ENCODE data around the gene GLYR1.

GLYR1 gene

DNA sequence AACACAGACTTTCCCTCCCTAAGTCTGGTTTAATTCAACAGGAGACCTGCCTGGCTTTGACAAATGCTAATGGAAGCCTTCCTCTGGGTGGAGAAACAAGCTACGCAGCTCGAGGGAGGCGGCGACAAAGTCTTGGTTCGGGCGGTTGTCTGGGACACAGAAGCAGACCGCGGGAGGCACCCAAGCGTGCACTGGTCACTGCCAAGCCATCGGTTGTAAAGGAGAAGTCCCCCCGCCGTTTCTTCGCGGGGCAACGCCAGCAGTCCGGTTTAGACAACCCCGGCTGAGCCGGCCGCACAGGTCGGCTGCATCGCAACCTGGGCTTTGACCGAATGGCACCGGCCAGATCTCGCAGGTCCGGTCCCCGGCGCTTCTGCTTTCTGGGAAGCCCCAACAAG, 586 bp downstream of the GLYR1 start:
- DNase-seq, result no peak

- no peak for DNase-seq
Observed at GRCh38 chr16:4840984-4841383, 6.1 kb downstream of the GLYR1 start.

DNA sequence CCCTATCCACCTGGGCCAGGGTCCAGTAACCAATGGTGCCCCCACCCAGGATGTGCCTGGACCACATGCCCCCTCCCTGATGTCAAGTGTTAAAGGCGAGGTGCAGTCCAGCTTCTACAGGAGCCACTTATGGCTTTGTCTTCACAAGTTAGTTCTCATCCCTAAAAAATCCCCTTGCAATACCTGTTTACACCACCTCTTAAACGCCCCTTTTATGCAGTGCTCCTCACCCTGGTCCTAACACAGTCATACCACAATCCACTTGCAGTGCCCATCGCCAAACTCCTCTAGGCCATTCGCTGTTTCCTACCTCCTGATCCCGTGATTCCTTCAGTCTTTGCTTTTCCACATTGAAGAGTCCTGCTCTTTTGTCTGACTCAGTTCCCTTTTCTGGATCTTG, 7.1 kb downstream of the GLYR1 start:
- no peak for DNase-seq

- no peak for DNase-seq
Observed at GRCh38 chr16:4837733-4838501, 9.2 kb downstream of the GLYR1 start.

DNA sequence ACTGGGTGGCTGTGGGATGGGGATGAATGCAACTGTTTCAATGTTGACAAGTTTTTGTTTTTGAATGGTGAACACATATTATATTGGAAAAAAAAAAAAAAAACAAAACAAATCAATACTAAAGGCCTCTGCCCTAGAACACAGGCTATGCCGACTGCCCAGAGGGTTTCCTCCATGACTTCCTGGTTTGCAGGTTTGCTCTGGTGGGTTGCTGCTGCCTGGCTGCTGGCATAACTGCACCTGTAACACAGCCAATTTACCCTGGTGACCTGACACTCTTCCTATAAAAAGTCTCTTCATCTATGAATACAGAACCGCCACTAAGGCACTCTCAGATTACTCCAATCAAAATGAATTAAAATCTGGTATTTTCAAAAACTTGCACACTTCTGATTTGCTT, 10.4 kb downstream of the GLYR1 start:
- no peak for DNase-seq

DNA sequence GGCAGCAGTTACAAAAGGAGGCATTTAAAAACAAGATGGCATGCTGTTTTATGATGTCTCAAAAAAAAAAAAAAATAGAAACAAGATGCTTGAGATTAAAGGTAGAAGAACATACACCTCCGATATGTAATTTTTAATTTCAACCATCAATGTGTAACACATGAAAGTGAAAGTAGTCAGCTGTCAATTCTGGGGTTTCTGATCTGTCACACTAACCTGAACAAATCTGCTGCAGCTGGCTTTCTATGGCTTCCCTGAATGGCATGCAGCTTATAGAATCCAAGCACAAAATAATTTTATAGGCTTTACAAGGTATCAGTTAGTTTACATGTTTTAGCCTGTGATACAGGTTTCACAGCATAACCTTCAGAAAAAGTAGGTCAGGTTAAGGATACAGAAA, 13.5 kb downstream of the GLYR1 start:
- DNase-seq, result no peak

- DNase-seq, result no peak
Observed at GRCh38 chr16:4832698-4833343, 14.3 kb downstream of the GLYR1 start.

GRCh38 chr16:4831616-4832015, 15.5 kb downstream of the GLYR1 start:
- DNase-seq, result no peak

- DNase-seq, result no peak
Observed at GRCh38 chr16:4830408-4830807, 16.7 kb downstream of the GLYR1 start.

- DNase-seq, result no peak
Observed at GRCh38 chr16:4828567-4829321, 18.3 kb downstream of the GLYR1 start.

DNA sequence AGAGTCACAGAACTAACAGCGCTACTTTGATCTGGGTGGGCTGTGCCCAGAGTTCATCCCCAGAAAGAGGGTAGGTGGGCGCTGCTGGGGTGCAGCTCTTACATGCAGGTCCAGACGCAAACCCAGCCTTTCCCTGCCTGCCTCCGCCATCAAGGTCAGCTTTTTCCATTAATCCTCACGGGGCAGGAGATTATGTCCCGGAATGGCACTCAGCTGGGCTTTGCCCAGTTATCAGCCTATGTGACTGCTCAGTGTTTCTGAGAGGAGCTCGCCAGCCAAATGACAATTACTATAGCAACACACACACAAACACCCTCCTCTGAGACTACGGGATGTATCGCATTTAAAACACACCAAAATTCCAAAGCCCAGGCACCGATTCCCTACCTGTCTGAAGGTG, 20.1 kb downstream of the GLYR1 start:
- DNase-seq, result no peak

DNA sequence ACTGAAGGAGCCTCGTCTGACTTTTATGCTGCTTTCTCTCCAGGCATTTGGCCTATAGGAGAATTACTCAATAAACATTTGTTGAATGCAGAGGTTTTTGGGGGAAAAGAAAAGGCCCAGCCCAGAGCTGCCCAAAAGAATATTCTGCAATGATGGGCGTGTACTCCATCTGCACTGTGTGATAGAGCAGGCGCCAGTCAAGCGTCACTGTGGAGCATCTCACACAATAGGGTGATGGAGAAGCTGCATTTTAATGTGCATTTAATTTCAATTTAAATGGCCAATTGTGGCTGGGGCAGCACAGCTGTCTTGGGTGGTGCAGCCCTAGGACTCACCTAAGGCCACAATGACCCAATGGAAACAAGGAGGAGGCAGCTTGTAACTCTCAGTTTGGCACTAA, 20.6 kb downstream of the GLYR1 start:
- no peak for DNase-seq

DNA sequence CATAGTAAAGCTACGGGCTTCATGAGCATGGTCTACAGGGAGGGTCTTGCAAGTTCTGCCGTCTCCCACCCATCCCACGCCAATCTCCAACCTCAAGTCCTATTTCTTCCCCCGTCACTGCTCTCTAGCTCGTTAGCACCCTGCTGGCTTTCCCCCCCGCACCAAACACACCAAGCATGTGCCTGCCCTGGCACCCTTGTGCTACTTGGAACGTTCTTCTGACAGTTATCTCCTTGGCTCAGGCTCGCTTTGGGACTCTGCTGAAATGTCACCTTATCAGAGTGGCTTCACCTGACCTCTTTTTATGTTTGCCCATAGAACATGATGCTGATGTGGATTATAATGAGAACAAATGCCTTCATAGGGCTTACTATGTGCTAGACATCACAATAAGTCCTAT, 21.9 kb downstream of the GLYR1 start:
- no peak for DNase-seq

DNA sequence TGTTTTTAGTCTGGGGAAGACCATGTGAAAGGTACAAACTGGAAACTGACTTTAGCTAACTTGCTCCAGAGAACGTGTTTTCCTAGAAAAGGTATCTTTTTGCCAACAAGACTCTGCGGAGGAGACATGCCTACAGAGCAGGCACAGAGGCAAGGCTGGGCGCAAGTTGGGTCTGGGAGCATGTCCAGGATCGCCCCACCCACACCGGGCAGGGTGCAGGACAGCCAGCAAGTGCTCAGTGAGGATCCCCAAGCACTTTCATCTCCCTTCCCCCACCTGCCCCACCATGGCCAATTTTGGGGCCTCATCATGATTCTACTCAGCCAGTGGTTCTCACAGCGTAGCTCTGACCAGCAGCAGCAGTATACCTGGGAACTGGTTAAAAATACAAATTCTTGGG, 26.4 kb downstream of the GLYR1 start:
- DNase-seq, result no peak

GRCh38 chr16:4814542-4815173, 32.4 kb downstream of the GLYR1 start:
- DNase-seq, result no peak

- DNase-seq, result no peak
Observed at GRCh38 chr16:4814046-4814445, 33.0 kb downstream of the GLYR1 start.

- DNase-seq, result no peak
Observed at GRCh38 chr16:4813251-4814003, 33.7 kb downstream of the GLYR1 start.

DNA sequence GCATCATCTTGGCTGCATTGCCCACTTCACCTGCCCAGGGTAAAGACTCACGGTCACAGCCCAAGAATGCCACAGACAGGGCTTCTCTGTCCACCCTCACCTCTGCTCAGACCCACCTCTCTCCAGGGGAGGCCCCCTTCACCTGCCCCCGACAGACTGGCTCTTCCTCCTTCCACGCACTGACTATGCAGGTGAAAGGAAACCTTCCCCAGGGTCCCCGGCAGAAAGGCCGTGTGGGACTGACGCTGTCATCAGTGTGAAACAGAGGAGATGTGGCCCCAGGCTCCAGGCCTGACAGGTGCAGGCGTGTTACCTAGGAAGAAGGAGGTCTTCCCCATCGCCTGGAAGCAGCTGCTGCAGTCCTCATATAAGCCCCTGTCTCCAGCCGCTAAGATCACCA, 35.3 kb downstream of the GLYR1 start:
- DNase-seq, result no peak

- DNase-seq, result no peak
Observed at GRCh38 chr16:4811242-4811641, 35.8 kb downstream of the GLYR1 start.

GRCh38 chr16:4806280-4806679, 40.8 kb downstream of the GLYR1 start:
- DNase-seq, result no peak

GRCh38 chr16:4805231-4805630, 41.9 kb downstream of the GLYR1 start:
- no peak for DNase-seq

- no peak for DNase-seq
Observed at GRCh38 chr16:4803898-4804762, 43.0 kb downstream of the GLYR1 start.
